ENCODE measurements around the gene LGI4.
"Not testable (repeated sequence)": the region's sequence is repeated elsewhere in the genome, so short reads cannot be mapped to it uniquely, and the experiment has no call there.

Gene LGI4

DNA sequence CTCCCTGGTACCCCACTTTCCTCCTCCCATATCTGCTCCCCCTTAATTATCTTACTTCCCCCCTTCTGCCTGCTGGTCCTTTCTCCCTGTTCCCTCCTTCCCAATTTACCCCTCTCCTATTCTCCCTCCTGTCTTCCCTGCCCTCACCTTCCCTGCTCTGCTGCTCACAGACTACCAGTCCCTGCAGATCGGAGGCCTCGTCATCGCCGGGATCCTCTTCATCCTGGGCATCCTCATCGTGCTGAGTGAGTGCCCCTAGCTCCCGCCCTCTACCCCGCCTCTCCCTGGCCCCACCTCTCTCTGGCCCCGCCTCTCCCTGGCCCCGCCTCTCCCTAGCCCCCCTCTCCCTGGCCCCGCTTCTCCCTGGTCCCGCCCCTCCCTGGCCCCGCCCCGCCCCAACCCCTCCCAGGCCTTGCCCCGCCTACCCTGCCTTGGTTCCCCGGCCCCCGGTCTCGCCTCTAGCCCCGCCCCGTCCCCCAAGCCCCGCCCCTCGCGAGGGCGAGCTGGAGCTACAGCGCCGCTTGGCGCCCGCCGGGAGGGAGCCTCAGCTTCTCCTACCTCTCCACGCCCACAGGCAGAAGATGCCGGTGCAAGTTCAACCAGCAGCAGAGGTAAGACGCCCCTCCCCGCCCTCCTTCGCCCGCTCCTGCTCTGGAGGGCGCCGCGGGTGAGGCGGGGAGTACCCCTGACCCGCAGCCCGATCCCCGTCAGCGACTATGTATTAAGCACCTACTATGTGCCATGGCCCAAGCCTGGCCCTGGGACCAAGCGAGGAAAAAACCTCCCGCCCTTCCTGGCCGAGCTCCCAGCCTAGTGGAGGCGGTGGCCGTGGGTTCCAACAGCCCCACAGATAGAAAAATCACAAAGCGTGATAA is 6.3 kb upstream of the LGI4 start:
- no peak for DNase-seq

DNA sequence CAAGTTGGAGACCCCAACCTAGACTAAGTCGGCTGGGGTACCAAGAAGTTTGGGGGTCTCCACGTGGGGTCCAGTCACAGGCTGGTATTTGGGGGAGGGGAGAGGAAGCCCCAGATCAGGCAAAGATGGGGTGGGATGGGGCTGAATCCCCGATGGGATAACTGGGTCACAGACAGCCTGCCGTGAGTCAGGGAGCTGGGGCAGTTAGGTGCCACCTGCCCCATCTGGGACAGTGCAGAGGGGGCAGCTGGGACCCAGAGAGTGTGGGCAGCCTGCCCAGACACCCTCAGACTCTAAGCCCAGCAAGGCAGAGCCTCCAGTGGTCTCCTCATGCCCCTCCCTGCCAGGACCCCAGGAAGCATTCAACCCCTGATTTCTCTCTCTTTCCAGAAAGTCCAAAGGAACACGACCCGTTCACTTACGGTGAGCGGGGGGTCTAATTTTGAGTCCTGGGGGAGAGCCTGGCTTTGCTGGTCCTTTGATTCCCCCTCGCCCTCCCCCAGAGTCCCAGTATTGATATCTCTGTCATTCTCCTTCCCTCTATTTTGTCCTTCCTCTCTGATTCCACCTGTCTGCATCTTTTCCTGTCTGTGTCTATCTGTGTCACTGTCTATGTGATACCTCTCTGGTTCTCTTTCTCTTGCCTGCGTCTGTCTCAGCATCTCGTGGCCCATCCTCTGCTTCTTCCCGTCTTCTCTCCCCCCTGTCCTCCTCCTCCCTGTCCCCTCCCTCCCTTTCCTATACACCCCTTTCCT is 5.5 kb upstream of the LGI4 start:
- no peak for DNase-seq

DNA sequence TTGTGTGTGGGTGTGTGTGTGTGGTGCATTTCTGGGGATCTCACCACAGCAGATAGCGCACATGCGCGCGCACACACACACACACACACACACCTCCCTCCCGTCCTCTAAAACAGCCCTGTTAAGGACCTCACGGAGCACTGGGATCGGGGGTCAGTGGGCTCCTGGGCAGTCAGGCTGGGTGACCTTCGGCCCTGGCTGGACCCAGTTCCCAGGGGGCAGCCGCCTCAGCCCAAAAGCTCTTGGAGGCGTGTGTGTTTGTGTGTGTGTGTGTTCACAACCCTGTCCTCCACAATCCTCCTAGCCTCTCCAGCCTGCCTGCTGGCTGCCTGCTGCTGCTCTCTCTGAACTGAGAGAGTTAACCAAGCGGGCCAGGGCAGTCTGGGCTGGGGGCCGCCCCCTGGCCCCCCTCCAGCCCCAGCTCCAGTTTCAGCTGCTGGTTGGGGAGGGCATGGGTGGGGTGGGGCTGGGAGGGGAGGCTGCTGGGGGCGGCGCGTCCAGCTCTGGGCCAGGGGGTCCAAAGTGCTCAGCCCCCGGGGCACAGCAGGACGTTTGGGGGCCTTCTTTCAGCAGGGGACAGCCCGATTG is 3.5 kb upstream of the LGI4 start, which contains the start of gene FXYD1:
TSS of gene FXYD1 (plus strand) at position 520 of the 588 bp plus-strand sequence. CDS start 1,256 bp downstream, outside the sequence.
- no peak for DNase-seq

DNA sequence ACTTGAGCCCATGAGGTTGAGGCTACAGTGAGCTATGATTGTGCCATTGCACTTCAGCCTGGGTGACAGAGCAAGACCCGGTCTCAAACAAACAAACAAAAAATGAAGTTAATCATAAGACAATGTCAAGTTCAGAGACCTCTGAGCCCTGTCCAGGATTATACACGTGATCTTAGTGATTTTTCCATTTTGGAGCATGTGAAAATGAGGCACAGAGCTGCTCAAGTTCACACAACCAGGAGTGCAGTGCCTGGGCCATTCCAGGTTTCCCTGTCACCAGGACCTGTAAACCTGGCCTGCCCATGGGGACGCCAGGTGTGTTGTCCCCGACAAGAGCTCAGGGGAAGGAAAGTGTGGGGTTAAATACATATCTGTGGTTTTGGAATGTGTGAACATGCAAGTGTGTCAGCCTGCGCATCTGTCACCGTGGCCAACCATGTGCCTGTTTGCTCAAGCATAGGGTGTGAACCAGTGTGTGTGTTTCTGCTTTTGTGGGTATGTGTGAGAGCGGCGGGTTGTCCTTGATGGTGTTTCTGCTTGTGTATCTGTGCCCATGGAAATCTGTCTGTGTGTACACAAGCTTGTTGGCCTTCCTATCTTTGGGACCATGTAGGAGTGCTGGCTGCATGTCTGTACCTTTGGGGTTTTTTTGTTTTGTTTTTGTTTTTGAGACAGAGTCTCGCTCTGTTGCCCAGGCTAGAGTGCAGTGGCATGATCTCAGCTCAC is 2.3 kb upstream of the LGI4 start:
- no peak for DNase-seq

DNA sequence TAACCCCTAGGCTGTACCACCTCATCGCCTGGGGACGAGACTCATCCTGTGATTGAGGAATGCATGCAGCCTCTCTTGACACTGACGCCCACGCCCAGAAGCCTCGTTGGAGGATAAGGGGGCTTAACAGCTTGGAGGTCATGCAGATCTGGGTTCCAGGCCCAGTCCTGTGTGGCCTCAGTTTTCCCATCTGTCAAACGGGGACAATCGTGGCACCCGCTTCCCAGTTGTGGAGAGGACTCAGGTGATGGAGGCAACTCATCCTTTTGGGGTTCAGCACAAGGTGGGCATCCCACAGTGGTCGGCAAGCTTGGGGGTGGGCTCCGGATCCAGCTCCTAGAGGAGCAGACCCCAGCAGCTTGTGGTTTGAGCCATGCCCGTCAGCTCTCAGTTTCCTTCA is 1.4 kb upstream of the LGI4 start:
- no peak for DNase-seq

DNA sequence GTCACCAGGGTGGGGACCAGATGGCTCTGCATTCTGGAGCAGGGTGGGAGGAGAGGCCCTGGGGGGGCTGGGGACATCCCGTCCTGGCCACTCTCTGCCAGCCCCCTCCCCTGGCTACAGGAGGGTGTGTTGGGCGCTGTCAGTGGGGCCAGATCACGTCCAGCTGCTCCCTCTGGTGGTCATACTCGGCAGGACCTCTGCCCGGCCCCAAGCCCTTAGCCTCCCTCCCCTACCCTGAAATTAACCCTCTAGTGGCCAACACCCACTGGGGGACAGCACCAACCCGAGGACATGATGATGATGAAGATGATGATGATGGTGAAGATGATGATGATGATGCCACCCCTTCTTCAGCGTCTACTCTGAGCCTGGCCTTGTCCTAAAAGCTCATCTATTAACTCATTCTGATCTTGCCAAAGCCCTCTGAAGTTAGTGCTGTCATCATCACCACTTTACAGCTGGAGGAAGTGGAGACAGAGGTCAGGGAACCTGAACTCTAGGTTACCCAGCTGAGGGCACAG is 590 bp upstream of the LGI4 start:
- no peak for DNase-seq

DNA sequence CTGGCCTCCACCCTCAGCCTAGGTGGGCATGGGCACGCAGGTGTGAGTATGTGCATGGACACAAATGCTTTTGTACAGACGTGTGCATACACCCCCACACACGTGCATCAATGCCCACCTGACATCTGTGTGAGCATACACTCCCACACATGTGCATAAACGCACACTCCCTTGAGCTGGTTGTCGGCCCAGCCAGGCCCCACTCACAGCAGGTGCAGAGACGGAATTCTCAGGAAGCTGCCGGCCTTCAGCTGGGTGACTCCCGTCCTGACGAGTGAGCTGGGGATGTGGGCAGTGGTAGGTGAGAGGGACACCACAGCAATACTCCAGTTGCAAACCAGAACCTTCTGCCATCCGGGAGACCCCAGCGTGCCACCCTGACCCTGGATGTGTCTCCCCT is 1.0 kb downstream of the LGI4 start:
- no peak for DNase-seq

DNA sequence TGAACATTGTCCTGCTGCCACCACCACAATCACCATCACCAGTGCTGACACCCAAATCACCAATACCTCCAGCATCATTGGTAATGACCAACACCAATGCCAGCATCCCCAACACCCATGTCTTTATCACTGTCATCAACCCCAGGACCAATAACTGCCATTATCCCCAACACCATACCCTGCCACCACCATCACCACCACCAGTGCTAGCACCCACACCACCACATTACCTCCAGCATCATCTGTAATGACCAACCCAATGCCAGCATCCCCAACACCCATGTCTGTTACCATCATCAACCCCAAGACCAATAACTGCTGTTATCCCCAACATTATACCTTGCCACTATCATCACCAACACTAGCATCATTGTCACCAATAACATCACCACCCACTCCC is 2.6 kb downstream of the LGI4 start:
- no peak for DNase-seq

DNA sequence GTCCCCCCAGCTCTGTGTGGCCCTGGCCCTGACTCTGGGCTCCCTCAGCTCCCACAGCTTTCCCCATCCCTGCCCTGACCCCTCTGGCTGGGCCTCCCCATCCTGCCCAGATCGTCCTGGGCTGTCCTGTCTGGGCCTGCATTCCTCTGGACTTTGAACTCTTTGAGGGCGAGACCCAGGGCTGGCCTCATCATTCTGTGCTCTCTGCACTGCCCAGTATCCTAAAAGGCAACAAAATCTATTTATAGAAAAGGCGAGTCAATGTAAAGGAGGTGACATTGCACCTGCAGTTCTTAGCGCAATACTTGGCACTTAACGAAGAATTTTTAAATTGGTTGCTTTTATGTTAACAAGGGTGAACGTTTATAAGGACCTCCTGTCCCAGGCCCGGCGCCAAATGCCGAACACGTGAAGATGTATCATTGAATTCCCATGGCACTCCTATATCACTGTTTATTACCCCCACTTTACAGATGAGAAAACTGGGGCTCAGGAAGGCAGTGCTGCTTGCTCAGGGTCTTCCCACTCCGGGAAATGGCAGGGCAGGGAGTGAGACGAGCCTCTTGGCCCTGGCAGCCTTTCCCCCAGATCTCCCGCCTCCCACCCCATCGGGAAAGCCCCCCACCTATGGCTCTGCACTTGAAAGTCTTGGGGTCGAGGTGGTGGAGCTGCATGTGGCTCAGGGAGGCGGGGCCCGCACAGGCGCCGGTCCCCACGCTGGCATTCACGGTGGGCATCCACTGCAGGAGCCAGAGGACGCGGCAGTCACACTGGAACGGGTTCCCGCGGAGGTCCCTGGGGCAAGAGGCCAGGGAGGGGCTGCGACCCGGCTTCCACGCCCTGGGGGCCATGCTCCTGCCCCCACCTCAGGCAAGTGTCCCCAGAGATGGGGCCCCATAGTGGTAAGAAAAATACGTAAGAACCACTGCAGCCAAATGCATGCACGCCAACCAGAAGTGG is 3.8 kb downstream of the LGI4 start:
- DNase-seq, result no peak

DNA sequence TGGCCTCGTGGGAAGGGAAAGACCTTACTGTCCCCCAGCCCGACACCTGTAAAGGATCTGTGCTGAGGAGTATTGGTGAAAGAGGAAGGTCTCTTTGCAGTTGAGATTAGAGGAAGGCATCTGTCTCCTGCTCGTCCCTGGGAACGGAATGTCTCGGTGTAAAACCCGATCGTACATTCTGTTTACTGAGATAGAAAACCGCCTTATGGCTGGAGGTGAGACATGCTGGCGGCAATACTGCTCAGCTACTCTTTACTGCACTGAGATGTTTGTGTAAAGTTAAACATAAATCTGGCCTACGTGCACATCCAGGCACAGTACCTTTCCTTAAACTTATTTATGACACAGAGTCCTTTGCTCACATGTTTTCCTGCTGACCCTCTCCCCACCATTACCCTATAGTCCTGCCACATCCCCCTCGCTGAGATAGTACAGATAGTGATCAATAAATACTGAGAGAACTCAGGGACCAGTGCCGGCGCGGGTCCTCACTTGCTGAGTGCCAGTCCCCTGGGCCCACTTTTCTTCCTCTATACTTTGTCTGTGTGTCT is 5.1 kb downstream of the LGI4 start:
- not testable (repeated sequence) for DNase-seq

DNA sequence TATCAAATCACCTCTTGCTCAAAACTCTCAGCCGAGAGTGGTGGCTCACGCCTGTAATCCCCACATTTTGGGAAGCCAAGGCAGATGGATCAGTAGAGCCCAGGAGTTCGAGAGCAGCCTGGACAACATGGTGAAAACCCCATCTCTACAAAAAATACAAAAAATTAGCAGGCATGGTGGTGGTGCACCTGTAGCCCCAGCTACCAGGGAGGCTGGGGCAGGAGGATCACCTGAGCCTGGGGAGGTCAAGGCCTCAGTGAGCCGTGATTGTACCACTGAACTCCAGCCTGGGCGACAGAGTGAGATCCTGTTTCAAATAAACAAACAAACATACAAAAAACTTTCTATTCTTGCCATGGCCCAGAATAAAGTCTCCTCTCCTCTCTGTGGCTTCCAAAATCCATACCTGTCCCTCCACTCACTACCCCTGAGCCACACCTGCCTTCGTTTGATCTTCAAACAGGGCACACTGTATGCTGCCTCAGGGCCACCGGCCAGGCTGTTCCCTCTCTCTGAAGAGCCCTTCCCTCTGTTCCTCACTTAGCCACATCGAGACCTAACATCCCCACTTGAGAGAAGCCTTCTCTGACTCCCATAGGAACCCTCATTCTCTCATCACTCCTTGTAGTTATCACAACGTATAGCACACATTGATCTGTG is 6.3 kb downstream of the LGI4 start:
- no peak for DNase-seq

DNA sequence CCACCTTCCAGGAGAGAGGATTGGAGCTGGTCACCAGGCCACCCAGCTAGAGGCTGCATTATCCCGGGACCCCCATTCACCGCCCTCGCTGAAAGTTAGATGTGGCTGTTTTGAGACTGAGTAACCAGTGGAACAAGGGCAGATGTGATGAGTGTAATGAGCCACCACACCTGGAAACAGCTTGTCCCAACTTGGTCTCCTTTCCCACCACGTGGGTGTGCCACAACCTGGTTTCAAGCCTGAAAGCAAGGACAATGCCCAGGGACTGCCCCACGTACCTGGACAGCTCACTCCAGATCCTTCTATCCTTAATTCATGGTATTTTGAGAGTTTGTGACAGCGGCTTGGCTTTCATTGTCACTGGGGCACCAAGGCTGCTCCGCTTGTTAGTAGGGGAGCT is 7.0 kb downstream of the LGI4 start:
- DNase-seq, result no peak

DNA sequence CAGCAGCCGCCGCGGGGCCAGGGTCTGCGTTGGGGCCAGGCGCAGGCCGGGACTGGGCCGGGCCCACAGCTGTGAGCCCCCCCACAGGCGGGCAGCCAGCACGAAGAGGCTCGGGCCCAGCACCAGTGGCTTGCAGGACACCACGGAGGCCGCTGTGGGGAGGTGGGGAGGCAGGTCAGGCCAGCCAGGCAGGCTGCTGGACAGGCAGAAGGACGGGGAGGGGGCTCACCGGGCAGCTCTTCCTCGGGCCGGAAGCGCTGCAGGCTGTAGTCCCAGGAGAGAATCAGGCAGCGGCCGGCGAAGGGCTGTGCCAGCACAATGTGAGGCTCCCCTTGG is 8.3 kb downstream of the LGI4 start:
- no peak for DNase-seq

DNA sequence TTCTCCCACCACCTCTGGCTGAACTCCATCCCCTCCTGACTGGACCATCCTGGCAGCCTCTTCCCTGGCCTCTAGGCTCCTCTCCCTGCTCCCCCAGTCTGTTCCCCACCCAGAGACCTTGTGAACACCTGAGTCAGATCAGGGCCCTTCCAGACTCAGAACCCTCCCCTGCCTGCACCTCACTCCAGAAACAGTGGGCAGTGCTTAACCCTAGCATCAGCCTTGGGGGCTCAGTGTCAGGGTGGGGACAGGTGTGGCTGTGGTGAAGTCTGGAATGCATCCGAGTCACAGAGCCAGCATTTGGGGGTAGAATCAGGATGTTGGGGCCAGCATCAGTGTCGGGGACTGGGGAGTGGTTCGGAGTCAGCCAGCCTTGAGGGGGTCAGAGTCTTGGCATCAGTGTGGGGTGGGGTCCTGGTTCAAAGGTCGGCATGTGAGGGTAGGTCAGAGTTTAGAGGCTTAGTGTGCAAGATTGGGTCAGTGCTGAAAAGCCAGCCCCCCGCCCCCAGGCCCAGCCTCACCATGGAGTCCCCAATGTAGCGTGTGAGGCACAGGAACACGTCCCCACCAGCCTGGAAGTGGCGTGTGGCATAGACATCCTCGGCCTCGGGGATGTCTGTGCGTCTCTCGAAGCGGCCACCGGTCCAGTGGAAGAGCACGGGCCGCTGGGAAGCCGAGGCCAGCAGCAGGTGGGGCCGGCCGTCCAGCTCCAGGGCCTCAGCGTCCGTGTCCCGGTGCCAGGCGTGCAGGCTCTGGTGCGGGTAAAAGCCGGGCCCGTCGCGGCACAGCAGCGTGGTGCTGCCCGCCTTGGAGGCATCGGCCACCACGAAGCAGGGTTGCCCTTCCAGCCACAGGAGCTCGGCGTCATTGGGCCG is 8.9 kb downstream of the LGI4 start:
- no peak for DNase-seq

DNA sequence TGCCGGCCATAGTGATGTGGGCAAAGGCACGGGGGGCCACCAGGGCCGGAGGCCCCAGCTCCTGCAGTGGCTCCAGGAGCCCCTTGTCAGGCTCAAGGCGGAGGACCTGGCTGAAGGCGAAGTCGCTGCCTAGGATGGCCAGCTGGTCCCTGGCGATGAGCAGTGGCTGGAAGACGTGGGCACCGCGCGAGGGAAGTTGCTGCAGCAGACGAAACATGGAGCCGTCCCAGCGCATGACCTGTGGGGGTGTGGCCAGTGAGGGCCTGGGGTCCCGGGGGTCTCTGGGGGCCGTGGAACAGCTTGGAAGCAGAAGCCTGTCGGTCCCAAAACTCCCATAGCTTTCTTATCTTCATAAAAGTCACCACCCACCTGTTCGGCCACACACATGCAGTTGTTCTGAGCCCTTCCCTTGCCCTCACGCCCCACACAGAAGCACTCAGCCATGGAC is 9.6 kb downstream of the LGI4 start:
- no peak for DNase-seq

DNA sequence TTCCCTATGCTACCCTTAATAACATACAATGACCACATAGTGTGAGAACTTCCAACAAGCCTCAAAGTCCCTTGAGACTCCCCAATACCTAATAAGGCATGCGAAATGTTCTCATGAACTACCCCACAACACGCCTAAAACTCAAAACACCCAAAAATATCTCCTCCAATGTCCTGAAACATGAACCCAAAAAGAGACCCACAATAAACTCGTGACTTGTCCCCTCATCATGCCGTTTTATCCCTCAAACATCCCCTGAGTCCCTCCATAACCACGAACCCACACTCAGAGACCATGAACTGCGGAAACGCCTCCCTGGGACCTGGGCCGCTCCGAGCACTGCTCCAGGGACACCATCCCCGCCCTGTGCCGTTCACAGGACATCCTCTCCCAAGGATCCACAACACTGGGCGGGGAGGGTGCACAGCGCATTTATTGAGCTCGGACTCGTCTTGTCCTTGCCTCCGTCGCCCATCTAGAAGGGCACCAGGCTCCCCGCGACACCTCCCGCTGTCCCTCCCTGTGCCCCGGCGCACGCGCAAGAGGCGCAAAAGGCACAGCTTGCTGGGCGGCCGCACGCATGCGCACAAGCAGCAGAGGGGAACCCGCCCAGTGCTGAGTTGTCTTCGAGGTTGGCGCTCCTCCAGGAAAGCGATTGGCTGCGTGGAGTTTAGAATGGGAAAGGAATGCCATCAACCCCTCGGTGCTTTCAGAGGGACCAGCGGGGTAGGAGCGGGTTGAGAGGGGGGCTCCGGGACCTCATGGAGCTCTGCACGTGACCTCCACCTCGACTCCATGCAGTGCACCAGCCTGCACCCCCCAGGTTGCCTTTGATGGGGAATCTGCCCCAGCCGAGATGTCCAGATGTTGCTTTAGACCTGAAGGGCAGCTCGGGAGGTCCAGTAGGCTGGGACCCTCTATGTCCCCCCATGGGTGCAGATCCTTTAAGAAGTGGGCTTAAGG is 10.5 kb downstream of the LGI4 start:
- DNase-seq, result no peak

DNA sequence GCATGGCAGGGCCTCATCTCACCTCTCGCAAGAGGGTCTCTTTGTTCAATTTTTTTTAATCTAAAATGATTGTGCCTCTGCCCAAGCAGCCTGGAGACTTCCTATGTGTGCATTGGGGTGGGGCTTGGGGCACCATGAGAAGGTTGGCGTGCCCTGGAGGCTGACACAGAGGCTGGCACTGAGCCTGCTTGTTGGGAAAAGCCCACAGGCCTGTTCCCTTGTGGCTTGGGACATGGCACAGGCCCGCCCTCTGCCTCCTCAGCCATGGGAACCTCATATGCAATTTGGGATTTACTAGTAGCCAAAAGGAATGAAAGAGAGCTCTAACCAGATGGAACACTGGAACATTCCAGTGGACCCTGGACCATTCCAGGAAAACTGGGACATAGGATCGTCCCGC is 11.3 kb downstream of the LGI4 start:
- DNase-seq, result no peak
